Measurements from ENCODE around the gene TTC33.
"Not testable (repeated sequence)": the region's sequence is repeated elsewhere in the genome, so short reads cannot be mapped to it uniquely, and the experiment has no call there.

Gene TTC33

DNA sequence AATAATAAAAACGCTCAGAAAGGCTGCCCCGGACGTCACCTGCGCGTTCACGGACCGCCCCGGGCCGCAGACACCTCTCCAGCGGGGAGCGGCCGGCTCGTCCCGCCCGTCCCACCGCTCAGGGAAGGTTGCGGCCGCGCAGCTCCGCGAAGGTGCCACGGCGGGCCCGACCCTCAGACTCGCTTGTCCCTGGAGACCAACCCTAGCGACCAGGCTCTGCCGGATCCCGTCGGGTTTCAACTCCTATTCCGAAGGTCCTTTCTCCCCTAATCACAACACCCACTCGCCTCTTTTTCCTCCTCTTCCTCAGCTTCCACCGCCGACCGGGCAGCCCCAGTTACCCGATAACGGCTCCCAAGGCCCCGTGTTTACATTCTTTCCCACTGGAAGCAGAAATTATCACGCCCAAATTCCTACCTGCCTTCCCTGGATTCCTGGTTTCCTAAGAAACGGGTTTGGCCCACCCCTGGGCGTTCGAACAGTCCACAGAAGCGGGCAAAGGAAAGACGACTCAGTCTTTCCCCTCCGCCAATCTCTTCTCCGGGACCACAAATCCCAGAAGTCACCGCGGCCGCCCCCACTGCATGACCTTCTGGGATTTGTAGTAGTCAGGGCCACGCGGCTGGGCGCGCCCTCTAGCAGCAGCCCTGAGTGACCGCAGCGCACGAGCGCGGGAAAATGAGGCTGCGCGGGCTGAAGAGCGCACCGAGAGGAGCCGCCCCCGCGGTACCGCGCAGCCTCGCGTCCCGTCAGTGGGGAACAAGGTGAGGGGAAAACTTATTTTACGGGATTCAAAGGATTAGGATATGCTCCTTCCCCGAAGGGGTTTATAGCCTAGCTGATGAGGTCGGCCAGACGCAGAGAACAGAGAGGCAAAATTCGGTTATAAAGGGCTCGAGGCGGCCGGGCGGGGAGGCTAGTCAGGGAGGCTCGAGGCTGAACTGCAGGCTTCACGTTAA is at the start of gene TTC33:
TTC33 (minus strand) TSS at position 555 of the 959 bp plus-strand sequence. CDS start 8,943 bp downstream, outside the sequence.
- peak; percentile 97 for DNase-seq

- DNase-seq: peak in 1 of 2 experiments; percentile 23
These were observed 46.2 kb upstream of the TTC33 start for GRCh38 chr5:40801771-40802562.

DNA sequence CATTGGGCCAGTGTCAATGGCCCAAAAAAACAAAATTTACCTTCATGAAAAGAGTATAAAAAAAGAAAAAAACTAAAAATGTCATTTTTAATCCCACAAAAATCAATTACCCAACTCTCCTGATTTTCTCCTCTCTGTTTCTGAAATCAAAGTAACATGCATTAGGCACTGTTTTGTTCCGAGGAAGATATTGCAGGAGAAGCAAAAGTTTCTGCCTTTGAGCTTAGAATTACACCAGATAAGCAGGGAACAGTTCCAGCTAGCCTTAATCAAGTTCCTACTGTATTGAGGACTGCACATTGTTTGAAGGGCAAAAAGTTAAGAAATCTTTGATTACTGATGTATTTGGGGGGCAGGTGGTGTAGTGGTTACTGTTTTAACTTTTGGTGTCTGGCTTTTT is 43.5 kb upstream of the TTC33 start:
- DNase-seq: no peak

DNA sequence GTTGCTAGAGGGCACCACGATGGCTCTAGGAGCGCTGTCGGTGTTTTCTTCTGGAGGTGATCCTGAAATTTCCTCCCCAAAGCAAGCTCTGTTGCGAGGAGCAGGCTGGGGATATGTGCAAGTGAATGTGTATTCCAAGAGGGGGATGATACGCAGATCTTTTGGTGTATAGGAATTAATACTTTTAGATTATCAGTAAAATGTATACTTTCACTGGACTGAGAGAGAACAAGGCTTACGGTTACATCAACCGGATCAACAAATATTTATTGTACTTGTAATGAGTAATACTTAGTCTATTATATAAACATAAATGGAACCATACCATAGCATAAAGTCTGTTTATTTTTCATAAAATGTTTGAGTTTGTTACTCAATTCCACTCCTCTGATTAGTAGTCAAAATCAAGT is 43.0 kb upstream of the TTC33 start:
- DNase-seq: no peak

GRCh38 chr5:40798012-40798800 is 42.4 kb upstream of the TTC33 start, which contains the start of gene PRKAA1:
Gene PRKAA1 (minus strand): TSS chr5:40798374. CDS start chr5:40798189, 185 bp downstream.
- DNase-seq: peak; percentile 88 to 90

- peak; percentile 86 to 89 for DNase-seq
These were observed 41.7 kb upstream of the TTC33 start for GRCh38 chr5:40797273-40798011.

DNA sequence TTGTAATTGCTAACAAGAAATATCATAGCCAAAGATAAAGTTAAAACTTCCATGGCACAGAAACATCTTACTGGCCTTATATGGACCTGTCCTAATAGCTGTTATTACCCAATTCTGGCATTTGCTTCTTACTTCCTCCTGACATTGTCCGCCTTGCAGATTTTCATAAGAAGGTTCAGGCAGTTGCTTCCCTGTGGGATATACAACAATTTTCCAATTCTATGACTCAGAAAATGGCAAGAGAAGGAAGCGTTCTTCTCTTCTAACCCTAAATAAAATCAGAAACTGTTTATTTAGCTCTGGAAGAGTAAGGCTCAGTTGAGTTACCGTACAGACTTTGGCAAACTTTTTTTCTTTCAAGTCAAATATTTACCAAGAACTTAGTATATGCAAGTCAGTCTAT is 40.7 kb upstream of the TTC33 start:
- no peak for DNase-seq

DNA sequence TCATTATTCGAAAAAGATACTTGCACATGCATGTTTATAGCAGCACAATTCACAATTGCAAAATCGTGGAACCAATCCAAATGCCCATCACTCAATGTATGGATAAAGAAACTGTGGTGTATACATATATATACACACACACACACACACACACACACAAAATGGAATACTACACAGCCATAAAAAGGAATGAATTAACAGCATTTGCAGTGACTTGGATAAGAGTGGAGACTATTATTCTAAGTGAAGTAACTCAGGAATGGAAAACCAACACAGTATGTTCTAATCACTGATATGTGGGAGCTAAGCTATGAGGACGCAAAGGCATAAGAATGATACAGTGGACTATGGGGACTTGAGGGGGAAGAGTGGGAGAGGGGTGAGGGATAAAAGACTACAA is 39.1 kb upstream of the TTC33 start:
- DNase-seq: not testable (repeated sequence)

DNA sequence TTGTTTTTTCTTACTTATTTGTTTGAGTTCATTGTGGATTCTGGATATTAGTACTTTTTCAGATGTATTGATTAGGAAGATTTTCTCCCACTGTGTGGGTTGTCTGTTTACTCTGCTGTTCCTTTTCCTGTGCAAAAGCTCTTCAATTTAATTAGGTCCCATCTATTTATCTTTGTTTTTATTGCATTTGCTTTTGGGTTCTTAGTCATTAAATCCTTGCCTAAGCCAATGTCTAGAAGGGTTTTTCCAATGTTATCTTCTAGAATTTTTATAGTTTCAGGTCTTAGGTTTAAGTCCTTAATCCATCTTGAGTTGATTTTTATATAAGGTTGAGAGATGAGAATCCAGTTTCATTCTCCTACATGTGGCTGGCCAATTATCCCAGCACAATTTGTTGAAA is 38.6 kb upstream of the TTC33 start:
- not testable (repeated sequence) for DNase-seq

- not testable (repeated sequence) for DNase-seq
These were observed 36.9 kb upstream of the TTC33 start for GRCh38 chr5:40792691-40793090.

DNA sequence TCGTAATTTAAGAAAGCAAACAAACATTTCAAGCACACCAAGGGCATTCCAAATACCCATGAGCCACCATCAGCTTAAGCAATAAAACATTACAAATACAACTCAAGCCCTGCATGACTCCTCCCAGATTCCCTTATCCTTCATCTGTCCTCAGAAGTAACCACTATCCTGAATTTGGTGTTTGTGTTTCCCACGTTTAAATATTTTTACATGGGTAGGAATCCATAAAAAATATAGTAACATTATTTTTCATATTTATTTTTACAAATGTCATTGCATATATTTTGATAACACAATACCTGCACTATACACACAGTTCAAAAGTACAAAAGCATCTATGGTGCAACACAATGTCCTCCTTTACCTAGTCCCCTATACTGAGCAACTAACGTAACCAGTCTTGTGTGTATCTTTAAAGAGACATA is 36.0 kb upstream of the TTC33 start:
- no peak for DNase-seq

DNA sequence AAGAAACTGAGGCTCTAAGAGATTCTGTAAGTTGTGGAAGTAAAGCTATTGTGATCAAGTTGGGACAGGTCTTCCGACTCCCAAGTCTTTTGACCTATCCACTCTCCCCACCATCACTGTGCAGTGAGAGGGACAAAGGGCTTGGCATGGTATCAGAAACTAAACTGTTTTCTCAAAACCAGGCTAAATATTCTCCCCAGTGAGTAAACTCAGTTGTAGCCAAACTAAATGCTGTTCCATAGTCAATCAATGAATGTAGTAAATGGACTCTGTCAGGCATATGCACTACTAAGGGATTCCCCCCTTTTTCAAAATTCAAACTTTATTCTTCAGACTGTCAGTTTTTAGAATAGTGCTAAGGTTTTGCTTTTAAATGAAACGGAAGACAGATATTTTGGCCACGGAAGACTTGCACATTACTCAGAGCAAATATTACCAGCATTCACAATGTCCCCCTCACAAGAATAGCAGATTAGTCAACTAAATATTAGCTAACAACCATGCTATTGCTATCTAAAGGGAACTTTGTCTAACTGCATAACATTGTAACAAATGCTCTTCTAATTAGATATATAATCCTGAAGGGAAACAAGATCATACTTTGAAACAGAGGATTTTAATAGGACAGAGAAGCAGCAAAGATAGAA is 35.3 kb upstream of the TTC33 start:
- DNase-seq: no peak

- not testable (repeated sequence) for DNase-seq
These were observed 33.2 kb upstream of the TTC33 start for GRCh38 chr5:40788941-40789340.

DNA sequence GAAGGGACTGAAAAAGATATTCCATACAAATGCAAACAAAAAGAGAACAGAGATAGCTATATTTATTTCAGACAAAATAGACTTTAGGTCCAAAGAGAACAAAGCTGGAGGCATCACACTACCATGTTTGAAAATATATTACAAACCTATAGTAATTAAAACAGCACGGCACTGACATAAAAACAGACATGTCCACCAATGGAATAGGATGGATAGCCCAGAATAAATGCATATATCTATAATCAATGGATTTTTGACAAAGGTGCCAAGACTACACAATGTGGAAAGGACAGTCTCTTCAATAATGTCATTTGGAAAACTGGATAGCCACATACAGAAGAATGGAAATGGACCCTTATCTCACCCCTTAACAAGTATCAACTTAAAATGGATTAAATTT is 32.2 kb upstream of the TTC33 start:
- DNase-seq: no peak

GRCh38 chr5:40786664-40787063 is 30.9 kb upstream of the TTC33 start:
- DNase-seq: not testable (repeated sequence)

DNA sequence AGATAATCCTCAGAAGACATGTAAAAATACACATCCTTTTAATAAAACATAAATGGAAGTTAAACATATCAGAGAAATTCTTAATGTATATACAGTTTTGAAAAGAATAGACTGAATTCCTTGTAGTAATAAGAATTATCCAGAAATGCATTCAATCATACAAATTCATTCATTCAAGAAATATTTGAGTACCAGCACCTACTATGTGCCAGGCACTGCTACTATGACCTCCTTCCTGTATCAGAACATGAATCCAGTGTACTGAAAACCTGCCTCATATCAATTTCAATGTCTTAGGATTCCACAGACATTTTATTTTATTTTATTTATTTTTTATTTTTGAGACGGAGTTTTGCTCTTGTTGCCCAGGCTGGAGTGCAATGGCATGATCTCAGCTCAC is 29.2 kb upstream of the TTC33 start:
- no peak for DNase-seq

GRCh38 chr5:40784027-40784653 is 28.4 kb upstream of the TTC33 start:
- no peak for DNase-seq

DNA sequence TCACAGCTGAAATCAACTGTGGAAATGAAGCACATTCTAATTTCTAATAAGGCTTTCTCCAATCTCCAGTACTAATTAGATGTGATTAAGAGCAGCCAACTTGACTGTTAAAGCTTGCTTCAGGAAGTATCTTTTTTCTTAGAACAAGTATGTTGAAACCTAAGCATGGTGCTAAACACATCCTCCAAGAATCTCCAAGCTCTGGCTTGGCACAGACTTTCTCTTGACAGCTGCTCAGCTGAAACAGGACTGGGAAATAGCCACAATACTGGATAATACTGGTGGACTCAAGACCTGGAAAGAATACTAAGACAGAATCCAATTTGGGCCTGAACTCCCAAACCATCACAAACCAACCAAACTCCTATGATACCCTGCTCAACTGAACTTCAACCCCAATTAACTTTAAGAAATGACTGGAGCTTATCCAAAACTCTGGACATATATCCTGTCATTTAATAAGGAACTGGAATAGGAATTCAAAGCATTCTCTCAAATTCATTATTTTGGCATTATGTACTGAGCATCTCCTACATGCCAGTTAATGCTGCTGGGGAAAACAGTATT is 26.2 kb upstream of the TTC33 start:
- DNase-seq: no peak

DNA sequence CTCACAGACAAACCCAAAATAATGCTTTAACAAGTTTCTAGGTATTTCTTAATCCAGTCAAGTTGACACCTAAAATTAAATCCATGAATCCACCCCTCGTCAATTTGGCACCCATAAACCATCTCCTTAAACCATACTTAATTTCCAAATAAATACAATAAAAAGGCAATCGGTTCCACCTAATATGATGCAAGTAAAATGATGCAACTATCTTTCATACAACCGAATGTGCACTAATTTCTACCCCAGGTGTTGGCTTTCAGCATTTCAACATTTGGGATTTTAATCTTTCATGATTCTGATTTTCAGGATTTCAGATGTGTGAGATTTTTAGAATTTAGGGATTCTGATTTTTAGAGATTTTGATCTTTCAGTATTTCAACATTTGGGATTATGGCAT is 25.1 kb upstream of the TTC33 start:
- no peak for DNase-seq

GRCh38 chr5:40780199-40780598 is 24.4 kb upstream of the TTC33 start:
- DNase-seq: no peak

DNA sequence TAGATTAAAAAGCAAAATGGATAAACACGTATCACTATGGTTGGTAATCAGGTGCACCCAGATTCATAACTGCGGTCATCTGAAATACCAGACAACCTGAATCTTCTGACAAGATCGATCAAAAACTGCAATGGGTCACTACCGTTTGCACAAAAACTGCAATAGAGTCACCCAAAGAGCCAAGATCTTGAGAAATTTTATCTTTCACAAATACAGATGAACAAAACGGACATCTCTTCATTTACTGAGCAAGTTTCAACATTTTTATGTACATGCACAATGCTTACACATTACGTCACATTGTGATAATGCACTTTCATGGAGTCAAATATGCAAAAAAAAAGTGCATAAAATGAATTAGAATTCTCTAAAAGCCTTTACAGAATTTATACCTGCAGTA is 23.8 kb upstream of the TTC33 start:
- DNase-seq: no peak
